GM15510 (cell line): ENCODE measurements around the gene AP2B1.

ENCODE experiments used
- POLR2A ChIP-seq: IDR thresholded peaks from 3 replicates; pipeline ENCODE4 v1.6.1; 2011; ENCODE audit warnings: borderline replicate concordance; ENCODE audit not compliant: insufficient read length; ENCODE audit errors: extremely low read depth

The AP2B1 gene

DNA sequence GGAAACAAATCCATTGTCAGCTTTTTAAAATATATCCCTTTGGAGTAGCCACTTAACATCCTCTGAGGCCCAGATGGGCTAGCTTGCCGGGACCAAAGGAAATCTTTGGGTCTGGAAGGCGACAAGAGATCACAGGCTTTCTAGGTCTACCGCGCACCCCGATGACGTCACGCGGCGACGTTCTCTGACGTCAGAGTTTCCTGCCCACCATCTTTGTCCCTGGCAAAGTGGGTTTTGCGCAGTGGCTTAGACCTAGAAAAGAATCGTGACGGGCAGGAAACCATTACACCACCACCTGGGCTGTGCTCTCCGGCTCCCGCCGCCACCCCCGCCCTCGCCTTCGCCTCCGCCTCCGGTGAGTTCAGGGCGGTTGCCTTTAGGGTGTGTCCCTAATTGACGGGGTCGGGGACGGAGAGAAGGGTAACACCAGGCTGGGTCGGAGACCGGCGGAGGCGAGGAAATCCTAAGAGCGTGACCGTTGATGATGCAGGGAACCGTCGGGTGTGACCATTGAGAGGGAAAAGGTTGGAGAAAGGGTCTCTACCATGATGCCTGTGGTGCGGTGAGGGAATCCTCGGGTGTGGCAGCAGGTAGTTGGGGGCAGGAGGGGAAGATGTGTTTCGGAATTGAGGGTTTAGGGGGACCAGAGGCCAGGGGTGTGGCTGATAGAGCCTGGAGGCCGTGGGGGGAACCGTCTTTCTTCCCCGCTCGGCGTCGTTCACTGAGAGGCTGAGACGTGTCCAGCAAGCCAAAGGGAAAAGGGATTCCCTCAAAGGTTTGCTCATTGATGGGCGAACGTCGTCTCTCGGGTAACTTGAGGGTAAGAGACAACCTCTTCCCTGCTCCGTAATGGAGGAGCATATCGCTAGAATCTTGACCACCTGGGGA is at the start of gene AP2B1:
Gene AP2B1 (plus strand): TSS at position 249 of the 888 bp plus-strand sequence. CDS start 6,709 bp downstream, outside the sequence.
- peak; percentile 62 for TF ChIP-seq POLR2A

DNA sequence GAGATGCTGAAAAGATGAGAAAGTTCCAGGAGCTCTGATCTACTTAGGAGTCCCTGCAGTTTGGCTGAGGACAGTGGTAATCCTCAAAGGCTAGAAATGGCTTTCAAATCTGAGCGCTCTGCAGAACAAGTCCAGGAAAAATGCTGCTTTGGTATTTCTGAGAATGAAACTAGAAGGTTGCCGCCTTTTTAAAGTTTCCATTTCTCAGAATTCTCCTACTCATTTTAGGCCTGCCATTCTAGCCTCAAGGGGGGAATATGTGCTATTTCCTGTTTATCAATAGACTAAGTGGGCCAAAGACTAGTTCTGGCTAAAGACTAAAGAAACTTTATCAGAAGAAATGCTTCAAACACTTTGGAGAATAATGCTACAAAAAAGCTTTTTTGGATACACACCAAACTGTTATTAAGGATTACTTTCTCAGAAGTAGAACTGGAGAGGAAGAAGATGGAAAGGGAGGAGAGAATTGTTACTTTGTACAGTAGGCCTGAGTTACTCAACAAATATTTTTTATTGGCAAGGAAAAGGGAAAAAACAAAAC is 49.5 kb upstream of the AP2B1 start, which contains the start of gene SLFN12L:
Gene SLFN12L (minus strand): TSS at position 78 of the 541 bp plus-strand sequence. CDS start 15,314 bp downstream, outside the sequence.
- TF ChIP-seq POLR2A = peak; percentile 53

DNA sequence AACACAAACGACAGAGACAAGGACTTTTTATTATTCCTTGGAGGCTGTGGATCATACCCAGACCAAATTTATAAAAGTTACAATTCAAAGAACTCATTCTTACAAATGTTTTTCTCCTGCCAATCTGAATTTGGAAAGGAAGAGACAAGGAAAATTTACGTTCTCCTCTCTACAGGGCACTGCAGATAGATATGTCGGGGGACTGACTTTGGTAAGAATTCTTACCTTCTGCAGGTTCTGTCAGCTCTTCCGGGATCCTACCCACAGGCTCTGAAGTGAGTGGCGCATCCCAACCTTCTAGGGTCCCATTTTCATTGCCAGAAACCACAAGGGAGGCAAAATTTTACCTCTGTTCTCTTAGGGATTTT is 47.5 kb upstream of the AP2B1 start:
- no peak for TF ChIP-seq POLR2A

DNA sequence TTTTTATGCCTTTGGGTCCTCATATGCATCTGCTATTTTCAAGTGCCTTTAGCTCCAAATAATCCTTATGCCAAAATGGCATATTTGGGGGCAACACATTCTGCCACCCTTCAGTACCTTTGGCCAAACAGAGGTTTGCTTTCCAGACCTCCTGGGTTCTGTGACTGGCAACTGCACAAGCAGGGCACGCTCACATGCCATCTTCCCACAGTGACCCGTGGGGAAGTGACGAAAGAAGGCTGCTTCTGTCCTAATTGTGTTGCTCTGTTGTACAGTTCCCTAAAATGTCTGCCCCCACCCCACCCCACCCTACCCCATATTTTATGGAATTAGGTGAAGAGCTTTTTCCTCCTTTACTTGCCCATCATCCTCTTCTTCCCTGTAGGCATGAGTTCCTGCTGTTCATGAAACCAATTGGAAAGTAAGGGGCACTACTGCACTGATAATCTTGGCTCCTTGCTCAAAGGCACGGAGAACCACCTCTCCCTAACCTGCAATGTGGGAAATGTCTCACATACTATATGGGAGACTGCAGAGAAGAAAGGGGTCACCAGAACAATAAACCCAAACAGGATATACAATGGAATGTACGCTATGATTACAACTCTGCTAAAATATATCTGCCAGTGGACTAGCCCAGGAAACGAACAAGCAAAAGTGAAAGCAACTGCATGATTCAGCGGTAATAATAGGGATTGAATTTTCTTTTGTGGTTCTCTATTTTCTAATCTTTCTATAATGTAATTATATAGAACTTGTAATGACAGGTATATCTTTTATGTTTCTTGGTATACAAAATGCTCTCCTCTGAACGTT is 46.3 kb upstream of the AP2B1 start:
- peak; percentile 50 for TF ChIP-seq POLR2A

DNA sequence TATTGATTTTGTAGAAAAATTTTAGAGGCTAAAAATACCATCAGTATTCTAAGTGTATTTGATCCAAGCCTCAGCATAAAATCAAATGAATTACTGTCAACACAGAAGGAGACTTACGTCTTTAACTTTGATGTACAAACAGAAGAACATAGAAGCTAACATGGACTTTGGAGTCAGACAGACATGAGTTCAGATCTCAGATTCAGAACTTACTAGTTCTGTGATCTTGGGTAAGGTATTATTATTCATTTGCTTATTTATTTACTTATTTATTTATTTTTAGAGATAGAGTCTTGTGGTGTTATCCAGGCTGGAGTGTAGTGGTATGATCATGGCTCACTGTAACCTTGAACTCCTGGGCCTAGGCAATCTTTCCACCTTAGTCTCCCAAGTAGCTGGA is 45.7 kb upstream of the AP2B1 start:
- TF ChIP-seq POLR2A = no peak

DNA sequence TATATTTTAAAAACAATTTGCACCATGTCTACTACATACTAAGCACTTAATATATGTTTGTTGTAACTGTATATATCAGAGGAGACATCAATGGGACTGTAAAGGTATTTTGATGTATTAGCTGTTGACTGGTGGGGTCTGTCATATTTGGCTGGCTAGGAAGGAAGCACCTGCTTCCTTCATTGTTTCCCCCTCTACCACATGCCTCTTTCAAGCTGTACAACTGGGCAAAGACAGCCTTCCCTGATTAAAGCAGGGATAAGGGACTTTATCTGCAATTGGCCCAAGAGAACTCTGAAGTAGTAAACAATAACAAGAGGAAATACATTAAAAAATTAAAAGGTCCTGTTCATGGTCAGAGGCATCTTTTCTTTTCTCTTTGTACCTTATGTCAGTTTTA is 44.1 kb upstream of the AP2B1 start:
- no peak for TF ChIP-seq POLR2A

- no peak for TF ChIP-seq POLR2A
Observed at GRCh38 chr17:35543856-35544255, 43.3 kb upstream of the AP2B1 start.

GRCh38 chr17:35545150-35545549 is 42.0 kb upstream of the AP2B1 start:
- no peak for TF ChIP-seq POLR2A

DNA sequence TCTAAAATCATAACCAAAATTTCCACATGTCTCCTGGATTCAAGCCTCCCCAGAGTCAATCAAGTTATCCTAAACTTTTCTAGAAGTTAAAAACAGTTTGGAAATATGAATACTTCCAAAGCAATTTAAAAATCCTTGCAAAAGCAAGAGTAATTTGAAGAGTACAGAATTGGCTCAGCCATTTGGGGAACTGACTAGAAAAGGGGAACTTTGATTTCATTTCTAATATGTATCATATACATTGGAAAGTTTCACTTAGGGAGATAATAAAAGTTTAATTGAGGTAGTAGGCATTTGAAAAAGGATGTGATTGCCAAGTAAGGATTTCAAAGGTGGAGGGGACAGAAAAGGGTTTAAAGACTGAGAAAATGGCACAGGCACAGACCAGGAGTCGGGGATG is 40.6 kb upstream of the AP2B1 start:
- TF ChIP-seq POLR2A = no peak

DNA sequence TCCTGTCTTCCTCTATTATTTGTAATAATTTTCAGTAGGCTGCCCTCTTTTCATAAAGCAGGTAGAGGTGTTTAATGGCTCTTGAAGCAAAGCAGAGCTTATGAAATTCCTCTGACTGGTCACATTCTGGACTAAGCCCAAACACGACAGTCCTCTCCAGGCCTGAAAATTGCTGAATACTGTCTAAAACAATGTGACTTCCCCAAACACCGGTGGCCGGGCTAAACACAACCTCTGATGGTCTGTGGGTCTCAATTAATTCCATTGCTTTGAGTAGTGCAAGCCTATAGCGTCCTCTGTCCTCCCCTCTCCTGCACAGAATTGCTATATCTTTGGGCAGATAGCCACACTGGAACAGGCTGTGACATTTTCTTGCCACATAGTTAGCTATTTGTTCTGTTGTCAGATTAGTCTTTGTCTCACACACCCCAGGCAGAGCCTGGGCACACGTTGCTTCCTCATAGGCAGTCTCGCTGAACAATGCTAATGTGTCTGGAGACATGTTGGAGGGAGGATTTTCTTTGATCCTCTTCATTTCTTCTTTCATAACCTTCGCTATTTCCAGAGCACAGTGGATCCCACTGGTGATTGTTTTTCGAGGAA is 38.8 kb upstream of the AP2B1 start:
- no peak for TF ChIP-seq POLR2A

DNA sequence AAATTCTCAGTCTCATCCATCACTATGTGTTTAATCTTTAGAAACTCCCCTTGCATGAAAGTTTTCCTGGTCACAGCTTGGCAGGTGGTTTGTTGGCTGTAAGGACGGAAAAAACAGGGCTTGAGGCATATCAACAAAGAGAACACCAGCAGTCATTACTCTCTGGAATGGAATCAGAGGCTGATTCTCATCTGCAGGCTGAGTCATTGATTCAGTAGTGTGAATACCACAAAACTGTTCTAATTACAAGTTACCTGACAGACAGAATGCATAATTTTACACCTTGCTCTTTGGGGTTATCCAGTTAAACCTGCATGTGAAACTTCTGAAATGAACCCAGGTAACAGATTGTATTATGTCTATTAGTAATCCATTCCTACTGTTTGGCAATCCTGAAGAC is 38.1 kb upstream of the AP2B1 start:
- TF ChIP-seq POLR2A = no peak

GRCh38 chr17:35553310-35553709 is 33.8 kb upstream of the AP2B1 start:
- no peak for TF ChIP-seq POLR2A

- TF ChIP-seq POLR2A = no peak
Observed at GRCh38 chr17:35554668-35555067, 32.5 kb upstream of the AP2B1 start.

DNA sequence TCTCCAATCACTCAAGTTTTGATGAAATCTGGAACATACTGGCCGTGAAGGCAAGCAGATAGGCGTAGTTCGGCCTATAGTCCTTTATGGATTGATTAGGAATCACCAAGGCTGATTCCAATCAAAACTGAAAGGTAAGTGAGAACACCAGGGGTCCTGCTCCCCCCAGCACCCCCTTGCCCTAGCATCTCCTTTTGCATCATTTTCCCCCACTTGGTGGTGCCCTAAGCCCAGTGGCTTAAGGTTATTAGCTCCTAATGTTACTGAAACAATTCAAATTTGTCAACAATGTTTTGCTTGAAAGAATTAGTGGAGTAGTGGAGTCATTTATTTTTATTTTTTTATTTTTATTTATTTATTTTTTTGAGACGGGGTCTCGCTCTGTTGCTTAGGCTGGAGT is 31.4 kb upstream of the AP2B1 start:
- TF ChIP-seq POLR2A = no peak

DNA sequence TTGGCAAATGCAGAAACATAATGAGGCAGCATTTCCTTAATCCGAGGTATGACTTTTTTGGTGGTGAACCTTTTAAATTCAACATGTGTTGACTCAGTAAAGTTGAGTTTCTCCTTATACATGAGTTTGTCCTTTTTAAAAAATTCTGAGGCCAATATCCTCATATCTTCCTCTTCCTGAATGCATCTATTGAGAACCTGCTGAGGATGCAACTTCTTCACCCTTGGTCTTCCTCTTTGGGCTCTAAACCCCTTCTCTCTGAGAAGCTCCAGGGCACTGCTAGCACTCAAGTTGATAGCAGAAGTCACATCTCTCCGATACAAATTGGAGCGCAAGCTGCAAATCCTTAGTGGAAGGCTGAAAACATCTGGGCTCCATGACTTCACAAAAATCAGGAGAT is 29.8 kb upstream of the AP2B1 start:
- TF ChIP-seq POLR2A = no peak

DNA sequence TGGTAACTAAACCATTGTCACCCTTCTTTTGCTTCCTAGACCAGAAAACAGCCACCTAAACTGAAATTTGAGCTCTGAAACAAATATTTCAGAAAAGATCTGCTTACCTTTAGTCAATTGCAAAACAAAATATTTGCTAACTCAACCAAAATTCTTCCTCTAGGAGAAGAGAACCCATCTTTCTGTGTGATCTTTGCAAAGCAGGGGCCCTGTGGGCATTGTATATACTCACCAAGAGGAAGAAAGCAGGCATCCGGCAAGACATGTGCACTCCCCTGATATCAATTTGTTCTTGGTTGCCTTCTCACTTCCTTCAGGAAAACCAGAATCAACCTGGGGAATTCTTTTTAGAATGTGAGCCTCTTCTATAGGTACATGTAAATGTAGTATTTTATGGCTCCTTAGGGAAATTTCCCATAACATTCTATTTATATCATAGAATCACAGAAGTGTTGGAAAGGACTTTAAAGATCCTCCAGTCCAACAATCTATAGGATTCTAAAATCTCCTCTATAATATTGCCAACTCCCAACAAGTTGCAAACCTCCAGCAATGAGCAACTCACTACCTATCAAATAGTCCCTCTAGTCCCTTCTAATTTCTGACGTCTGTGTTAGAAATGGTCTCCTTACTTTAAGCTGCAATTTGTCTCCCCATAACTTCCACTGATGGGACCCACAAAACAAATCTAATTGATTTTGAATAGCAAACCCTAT is 27.5 kb upstream of the AP2B1 start:
- no peak for TF ChIP-seq POLR2A
